ENCODE results near the gene ECHS1. TPM values are rescaled to one million over a fixed set of nuclear protein-coding genes. Genes with fewer than 3 reads are reported as not detected.

Gene ECHS1
- total RNA-seq, 1 donor from 2014 or later = 69.8 TPM

DNA sequence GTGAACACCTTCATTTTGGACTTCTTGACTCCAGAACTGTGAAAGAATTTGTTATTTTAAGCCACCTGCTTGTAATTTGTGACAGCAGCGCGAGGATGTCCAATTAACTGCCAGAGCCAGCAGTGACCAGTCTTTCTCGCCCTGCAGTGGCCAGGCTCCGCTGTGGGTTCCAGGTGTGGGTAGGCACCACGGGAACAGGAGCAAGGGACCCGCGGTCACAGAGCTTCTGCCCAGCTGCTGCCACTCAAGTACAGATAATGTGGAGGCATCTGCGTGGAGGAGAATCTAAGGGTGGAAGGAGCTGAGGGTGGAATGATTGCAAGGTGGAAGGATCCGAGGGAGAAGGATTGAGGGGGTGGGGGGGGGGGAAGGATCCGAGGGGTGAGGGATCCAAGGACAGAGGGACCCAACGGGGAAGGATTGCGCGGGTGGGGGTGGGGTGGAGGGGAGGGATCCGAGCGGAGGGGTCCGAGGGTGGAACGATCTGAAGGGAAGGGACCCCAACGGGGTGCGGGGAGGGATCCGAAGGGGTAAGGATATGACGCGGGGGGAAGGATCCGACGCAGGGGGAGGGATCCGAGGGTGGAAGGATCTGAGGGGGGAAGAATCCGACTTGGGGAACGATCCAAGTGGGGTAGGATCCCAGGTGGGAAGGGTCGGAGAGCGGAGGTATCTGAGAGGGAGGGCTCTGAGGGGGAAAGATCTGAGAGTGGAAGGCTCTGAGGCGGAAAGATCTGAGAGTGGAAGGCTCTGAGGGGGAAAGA, 40.0 kb downstream of the ECHS1 start:
- no peak for TF ChIP-seq CTCF (IDR thresholded peaks at IDR 0.05; ENCODE audit: unreplicated experiment)
- H3K4me3 Mint-ChIP-seq = no peak overlapping the region
- H3K27me3 Mint-ChIP-seq (ENCODE audit: low read depth) = peaks cover 66% of the 10 kb centered on the region
- H3K4me1 Mint-ChIP-seq = peaks cover 10% of the 10 kb centered on the region
- H3K27ac Mint-ChIP-seq = no peak overlapping the region
- DNase-seq (ENCODE audit: low spot score in 2 of 2, unreplicated experiment in 2 of 2) = no peak
- H3K9me3 Mint-ChIP-seq = peaks cover 5% of the 10 kb centered on the region
- no peaks in the 10 kb centered on the region for H3K36me3 Mint-ChIP-seq

DNA sequence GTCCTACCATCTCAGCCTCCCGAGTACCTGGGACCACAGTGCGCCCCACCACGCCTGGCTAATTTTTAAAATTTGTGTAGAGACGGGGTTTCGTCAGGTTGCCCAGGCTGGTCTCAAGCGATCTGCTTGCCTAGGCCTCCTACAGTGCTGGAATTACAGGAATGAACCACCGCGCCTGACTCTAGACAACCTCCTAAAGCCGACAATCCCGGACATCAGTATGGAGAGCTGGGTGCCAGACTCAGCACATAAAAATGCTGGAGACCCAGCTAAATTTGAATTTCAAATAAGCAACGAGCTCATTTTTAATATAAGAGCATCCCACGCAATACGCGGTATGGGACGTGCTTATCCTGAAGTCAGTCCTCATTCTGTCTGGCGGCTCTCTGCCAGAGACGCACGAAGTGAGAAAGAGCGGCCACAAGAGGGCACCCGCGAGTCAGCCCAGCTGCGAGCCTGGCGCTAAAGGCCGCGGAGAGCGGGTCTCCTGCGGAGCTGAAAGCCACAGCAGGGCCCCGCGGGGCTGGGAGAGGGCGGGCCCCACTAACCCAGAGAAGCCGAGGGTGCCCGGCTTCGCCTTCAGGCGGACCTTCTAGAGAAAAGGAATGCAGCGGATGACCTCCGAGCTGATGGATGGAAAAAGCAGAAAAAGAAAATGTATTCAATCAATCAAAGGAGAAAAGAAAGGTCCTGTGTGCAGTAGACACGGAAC, 43.5 kb downstream of the ECHS1 start:
- Mint-ChIP-seq H3K4me3 (peak overlapping the region; percentile 36), H3K27me3 (ENCODE audit: low read depth) (peaks cover 81% of the 10 kb centered on the region), H3K9me3 (peaks cover 5% of the 10 kb centered on the region), H3K36me3 (no peaks in the 10 kb centered on the region), H3K27ac (no peak overlapping the region), H3K4me1 (peaks cover 18% of the 10 kb centered on the region)
- TF ChIP-seq CTCF (IDR thresholded peaks at IDR 0.05; ENCODE audit: unreplicated experiment) = peak; percentile 90
- peak; percentile 84 to 92 for DNase-seq (ENCODE audit: low spot score in 2 of 2, unreplicated experiment in 2 of 2)

- H3K27me3 Mint-ChIP-seq (ENCODE audit: low read depth) = peaks cover 78% of the 10 kb centered on the region
- no peak for DNase-seq (ENCODE audit: low spot score in 2 of 2, unreplicated experiment in 2 of 2)
- TF ChIP-seq CTCF (IDR thresholded peaks at IDR 0.05; ENCODE audit: unreplicated experiment) = no peak
- H3K9me3 Mint-ChIP-seq = peaks cover 5% of the 10 kb centered on the region
- H3K27ac Mint-ChIP-seq = no peak overlapping the region
- H3K4me3 Mint-ChIP-seq = no peak overlapping the region
- peaks cover 18% of the 10 kb centered on the region for H3K4me1 Mint-ChIP-seq
- no peaks in the 10 kb centered on the region for H3K36me3 Mint-ChIP-seq
These were observed 44.5 kb downstream of the ECHS1 start for GRCh38 chr10:133328358-133329343.

GRCh38 chr10:133327651-133328357, 45.4 kb downstream of the ECHS1 start:
- Mint-ChIP-seq H3K9me3 (peaks cover 5% of the 10 kb centered on the region), H3K4me1 (peaks cover 18% of the 10 kb centered on the region), H3K4me3 (no peak overlapping the region), H3K27me3 (ENCODE audit: low read depth) (peaks cover 76% of the 10 kb centered on the region), H3K36me3 (no peaks in the 10 kb centered on the region), H3K27ac (no peak overlapping the region)
- TF ChIP-seq CTCF (IDR thresholded peaks at IDR 0.05; ENCODE audit: unreplicated experiment) = no peak
- DNase-seq (ENCODE audit: low spot score in 2 of 2, unreplicated experiment in 2 of 2) = no peak

Measured in mesothelial cell of epicardium (in vitro differentiated cells).